Endothelial cell of hepatic sinusoid (primary cell): ENCODE measurements around the gene DNMT3L.
"Not testable (repeated sequence)": the region's sequence is repeated elsewhere in the genome, so short reads cannot be mapped to it uniquely, and the experiment has no call there.

ENCODE experiments used
- in situ Hi-C: cut with HindIII; loops from 2 replicates; pipeline ENCODE4 v1.10.0; 2017; ENCODE audit warnings: low sequenced_read_pairs

The DNMT3L gene

DNA sequence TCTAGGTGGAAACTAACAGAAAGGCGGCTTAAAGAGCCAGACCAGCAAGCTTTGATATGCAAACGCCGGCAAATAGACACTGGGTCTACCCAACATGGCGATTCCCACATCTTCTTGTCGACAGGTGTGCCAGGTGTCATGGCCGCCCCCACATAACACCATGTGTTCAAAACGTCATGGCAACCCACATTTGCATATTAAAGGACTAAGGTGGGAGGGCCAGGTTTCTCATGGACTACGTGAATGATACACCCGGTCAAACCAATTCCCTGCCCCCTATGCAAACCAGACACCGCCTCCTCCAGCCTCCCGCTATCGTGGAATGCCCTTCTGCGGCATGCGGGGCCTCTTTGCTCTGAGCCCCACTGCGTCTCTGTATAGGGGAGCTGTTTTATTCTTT lies 62.2 kb downstream of the DNMT3L start:
- in situ Hi-C loops, result no loop called here

DNA sequence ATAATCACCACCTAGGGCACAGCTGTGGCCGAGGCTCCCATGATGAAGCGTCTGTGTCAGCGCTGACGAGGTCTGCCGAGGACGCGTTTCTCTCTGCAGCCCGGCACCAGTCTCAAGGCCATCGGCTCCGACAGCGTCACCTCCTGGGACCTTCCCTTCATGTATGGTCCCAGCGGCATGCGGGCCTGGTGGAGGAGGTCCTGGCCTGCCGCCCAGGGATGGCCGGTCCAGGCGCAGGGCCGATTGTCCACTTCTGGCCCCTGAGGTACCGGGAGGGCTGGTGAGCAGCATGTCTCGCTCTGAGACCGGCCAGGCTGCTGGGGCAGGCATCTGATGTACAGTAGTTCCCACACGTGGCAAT lies 64.6 kb downstream of the DNMT3L start:
- in situ Hi-C loops, result not testable (repeated sequence)
